ENCODE data around the gene CYB5RL. TPM values are rescaled to one million over a fixed set of nuclear protein-coding genes. Genes with fewer than 3 reads are reported as not detected.

Gene CYB5RL
- total and polyA plus RNA-seq, 2 of the 8 experiments (the other 6 are each of a cell fraction or from before 2014, with no cell fraction given) = 13.2 to 14.1 TPM

DNA sequence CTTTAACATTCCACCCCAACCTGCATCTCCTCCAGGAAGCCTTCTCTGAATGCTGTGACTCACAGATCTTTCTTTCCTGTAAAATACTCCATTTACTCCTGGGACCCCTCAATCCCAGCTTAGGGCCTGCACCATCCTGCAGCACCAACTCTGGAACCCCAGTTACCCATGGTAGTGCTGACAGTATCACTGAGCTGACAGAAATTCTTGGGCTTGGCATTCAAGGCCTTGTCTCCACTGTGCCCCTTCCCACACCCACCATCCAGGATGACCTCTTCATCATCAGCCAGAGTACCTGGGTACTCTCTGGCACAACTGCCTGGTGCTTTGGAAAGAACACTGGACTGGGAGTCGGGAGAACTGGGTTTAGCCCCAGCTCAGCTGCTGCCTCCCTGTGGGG lies 8.3 kb downstream of the CYB5RL start:
- H3K14ac ChIP-seq (ENCODE audit: insufficient read length) = no peak overlapping the region
- H3K27me3 ChIP-seq (replicated peaks in 1 of 4; ENCODE audit: control insufficient read depth in 3 of 4, extremely low read depth in 1 of 4, insufficient read depth in 3 of 4, low read length in 3 of 4) = no peaks in the 10 kb centered on the region
- H2BK15ac ChIP-seq (ENCODE audit: low read length) = no peak overlapping the region
- no peak overlapping the region for H3K9ac ChIP-seq (replicated peaks in 1 of 4; ENCODE audit: extremely low read depth in 1 of 4, low read depth in 3 of 4, low read length in 3 of 4)
- H3K4me3 ChIP-seq (ENCODE audit: extremely low read depth in 1 of 4, insufficient read depth in 2 of 4, low read depth in 3 of 4, low read length in 4 of 4) = no peak overlapping the region
- WGBS, 2 experiments (ENCODE audit: extremely low coverage in 1 of 2, insufficient coverage in 1 of 2, insufficient read length in 1 of 2, insufficient replicate concordance in 2 of 2, low coverage in 1 of 2, low lambda C conversion rate in 2 of 2, missing lambda C conversion rate in 1 of 2) = 88% methylated on average over 1 of the region's 1 CpG; no CpG with 5 or more reads in 1 of the 2 experiments
- H3K23me2 ChIP-seq (ENCODE audit: low read depth, low read length) = no peaks in the 10 kb centered on the region
- no peaks in the 10 kb centered on the region for H3K79me2 ChIP-seq (ENCODE audit: control insufficient read depth in 1 of 2, insufficient read depth in 2 of 2, low read length in 2 of 2)
- no peak overlapping the region for H3K56ac ChIP-seq (replicated peaks; ENCODE audit: insufficient read length, low read depth, low read length)
- 0 out of 2 replicates have a peak, but pooled peaks cover 2% of the 10 kb centered on the region for H3K79me1 ChIP-seq (ENCODE audit: low read depth, low read length)
- no peak overlapping the region for H3K4me2 ChIP-seq (ENCODE audit: insufficient read depth in 1 of 2, low read depth in 2 of 2, low read length in 2 of 2)
- no peak for TF ChIP-seq CBX5 (IDR thresholded peaks at IDR 0.05; ENCODE audit: low read depth, low read length)
- no peak overlapping the region for H4K8ac ChIP-seq (ENCODE audit: extremely low read depth, insufficient read depth, low read length)
- no peak overlapping the region for H3K4ac ChIP-seq (replicated peaks; ENCODE audit: insufficient read length, low read depth, low read length)
- H3K36me3 ChIP-seq (ENCODE audit: control insufficient read depth in 2 of 4, insufficient read depth in 4 of 4, low read length in 3 of 4) = peaks cover 0 to 9% (median 5%) of the 10 kb centered on the region in 4 experiments; a peak in 3 of 8 replicates
- no peak overlapping the region for H4K5ac ChIP-seq (ENCODE audit: insufficient read length, low read depth, low read length)
- no peak overlapping the region for H2AK5ac ChIP-seq (ENCODE audit: low read depth, low read length)
- no peak for FAIRE-seq
- H4K20me1 ChIP-seq (replicated peaks in 1 of 2; ENCODE audit: control insufficient read depth in 1 of 2, insufficient read depth in 2 of 2, low read length in 2 of 2) = peaks cover 0 to 2% of the 10 kb centered on the region in 2 experiments
- H2BK5ac ChIP-seq (ENCODE audit: low read depth, low read length) = no peak overlapping the region
- H3K4me1 ChIP-seq (replicated peaks in 1 of 4; ENCODE audit: control insufficient read depth in 3 of 4, insufficient read depth in 4 of 4, low read length in 3 of 4) = no peaks in the 10 kb centered on the region
- CTCF ChIA-PET (ENCODE audit: partially characterized antibody) = interaction anchor here (1.1 to 4.0 kb wide), 5 partner anchors 9 to 54 kb away, joined by 3 to 26 read pairs (median 3); no protein-coding TSS in a partner anchor
- no peak overlapping the region for H4K91ac ChIP-seq (replicated peaks; ENCODE audit: insufficient read length, low read length)
- no peak overlapping the region for H2AFZ ChIP-seq (ENCODE audit: low read length)
- no peak overlapping the region for H2BK12ac ChIP-seq (ENCODE audit: low read depth, low read length)
- no peak for DNase-seq (ENCODE audit: low read depth in 1 of 2, low spot score in 2 of 2)
- H3K9me3 ChIP-seq (ENCODE audit: insufficient read depth in 2 of 2, low read depth in 1 of 2, low read length in 1 of 2) = no peaks in the 10 kb centered on the region
- no peak overlapping the region for H2BK120ac ChIP-seq (replicated peaks; ENCODE audit: low read depth, low read length)
- no peak overlapping the region for H2BK20ac ChIP-seq (ENCODE audit: low read length)
- no peak overlapping the region for H3K27ac ChIP-seq (ENCODE audit: low read depth, low read length)
- no peak overlapping the region for H3K23ac ChIP-seq (ENCODE audit: insufficient read length)
- POLR2A ChIA-PET (ENCODE audit: partially characterized antibody) = interaction anchor here (1.4 to 1.6 kb wide), 2 partner anchors 12 to 70 kb away, joined by 3 to 4 read pairs; no protein-coding TSS in a partner anchor
- H3K18ac ChIP-seq (ENCODE audit: extremely low read depth, low read length) = no peak overlapping the region

Measured in H1 (cell line).